Stomach (tissue), 9 donors: Measurements from ENCODE around the gene TPX2. TPM values are rescaled to one million over a fixed set of nuclear protein-coding genes. Genes with fewer than 3 reads are reported as not detected.
"Not testable (repeated sequence)": the region's sequence is repeated elsewhere in the genome, so short reads cannot be mapped to it uniquely, and the experiment has no call there.

Experiments used
- DNase-seq, 2 donors: peaks; one replicate each; pipeline versions ENCODE4 v3.0.0 to v3.0.0-alpha.2; 2013 to 2019
- H3K27ac ChIP-seq, 5 donors: fragments of 200-600 bp in 4 of 5; sonication (generic) in 4 of 5; one replicate each; pipeline ENCODE4 v1.5.1; 2013 to 2019; ENCODE audit warnings: mild to moderate bottlenecking in 1 of 5, moderate library complexity in 1 of 5
- H3K27me3 ChIP-seq, 3 donors: fragments of 200-600 bp; sonication (generic); one replicate each; pipeline ENCODE4 v1.5.1; 2017 to 2019; ENCODE audit warnings: mixed run types in 1 of 3
- H3K36me3 ChIP-seq, 4 donors: fragments of 200-600 bp; sonication (generic); 1 replicate in 3 of 4; 2 replicates in 1 of 4; pipeline ENCODE4 v1.5.1; 2016 to 2019
- H3K4me1 ChIP-seq, 4 donors: fragments of 200-600 bp; sonication (generic); one replicate each; pipeline ENCODE4 v1.5.1; 2016 to 2019
- H3K4me3 ChIP-seq, 4 donors: fragments of 200-600 bp; sonication (generic) in 3 of 4; one replicate each; pipeline ENCODE4 v1.5.1; 2016 to 2019; ENCODE audit warnings: mild to moderate bottlenecking in 1 of 4
- H3K9me3 ChIP-seq, 4 donors: fragments of 200-600 bp; sonication (generic); one replicate each; pipeline ENCODE4 v1.5.1; 2016 to 2019
- CTCF ChIP-seq, 7 experiments: fragments of 450-650 bp in 4 of 7; fragments of 200-600 bp in 3 of 7; sonication (generic) in 3 of 7; IDR thresholded peaks; one replicate each; pipeline ENCODE4 v1.5.1; 2016 to 2019; ENCODE audit warnings: antibody characterized with exemption in 7 of 7, control low read depth in 2 of 7, mild to moderate bottlenecking in 1 of 7
- EP300 ChIP-seq: sonication (generic); formaldehyde crosslinking; IDR thresholded peaks from one replicate; pipeline ENCODE4 v1.6.1; 2017; ENCODE audit warnings: antibody characterized with exemption
- POLR2A ChIP-seq, 4 donors: fragments of 450-650 bp; IDR thresholded peaks; one replicate each; pipeline ENCODE4 v1.6.1; 2016; ENCODE audit warnings: antibody characterized with exemption in 4 of 4, control low read depth in 2 of 4, mild to moderate bottlenecking in 1 of 4, moderate library complexity in 1 of 4
- POLR2AphosphoS5 ChIP-seq, 3 donors: sonication (generic); formaldehyde crosslinking; IDR thresholded peaks; one replicate each; pipeline ENCODE4 v1.6.1; 2016; ENCODE audit warnings: antibody characterized with exemption in 3 of 3
- WGBS, 5 donors: extraction: QIAGEN DNeasy Blood & Tissue Kit in 3 of 5; methylation state at CpG; one replicate each; pipeline versions ENCODE4 v1.1.5 to v1.1.7; 2013 to 2018; 5-methylcytosine and 5-hydroxymethylcytosine counted together
- intact Hi-C: fragments of 100-400 bp; cut with DNase I; formaldehyde crosslinking; loops from one replicate; pipeline ENCODE4 v1.15.1; 2023; ENCODE audit warnings: low total_unique reads
- polyA plus RNA-seq, 3 donors: library from polyadenylated mRNA; stranded (reverse); fragments of 200-250 nt; gene quantifications; one replicate each; pipeline ENCODE4 v1.2.3, GENCODE V29; 2013
- total RNA-seq, 5 donors: library from RNA; depleted of rRNA; stranded (reverse); fragments of >200 nt; gene quantifications; one replicate each; pipeline versions ENCODE4 v1.1.0 to v1.2.3, GENCODE V29; 2014 to 2016
- donor health status: healthy with polysubstance abuse.
- donor health status: Bipolar disorder and iron deficiency.
- donor health status: healthy.

TPX2 gene
- total and polyA plus RNA-seq, 8 donors = 1.7 to 11.4 (median 6.7) TPM

GRCh38 chr20:31827059-31827458 is 88.0 kb downstream of the TPX2 start:
- no peak for TF ChIP-seq POLR2AphosphoS5 (IDR thresholded peaks at IDR 0.05)
- no peak for TF ChIP-seq CTCF (IDR thresholded peaks at IDR 0.05)
- TF ChIP-seq EP300 = no peak
- TF ChIP-seq POLR2A (IDR thresholded peaks at IDR 0.05) = no peak

DNA sequence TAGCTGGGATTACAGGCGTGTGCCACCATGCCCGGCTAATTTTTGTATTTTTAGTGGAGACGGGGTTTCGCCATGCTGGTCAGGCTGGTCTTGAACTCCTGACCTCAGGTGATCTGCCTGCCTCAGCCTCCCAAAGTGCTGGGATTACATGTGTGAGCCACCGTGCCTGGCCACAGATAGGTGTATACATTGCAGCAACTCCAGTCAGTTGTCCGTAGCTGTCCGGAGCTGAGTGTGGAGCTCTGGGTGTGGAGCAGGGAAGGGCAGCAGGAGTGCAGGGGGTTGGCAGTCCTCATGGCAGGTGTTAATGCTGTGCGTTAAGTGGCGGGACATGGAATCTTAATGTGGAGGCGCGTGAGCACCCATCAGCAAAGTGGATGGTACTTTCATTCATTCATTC is 88.9 kb downstream of the TPX2 start:
- H3K27ac ChIP-seq, H3K36me3 ChIP-seq, DNase-seq, H3K4me3 ChIP-seq, H3K4me1 ChIP-seq, H3K9me3 ChIP-seq: not testable (repeated sequence)
- WGBS, 5 donors = 89 to 96% (median 92%) methylated on average over 10 to 11 of the region's 11 CpGs
- H3K27me3 ChIP-seq = peaks cover 0 to 13% (median 0%) of the 10 kb centered on the region in 3 donors
- intact Hi-C loops = loop anchor here (10.0 kb wide), 2 partner anchors 197 to 257 kb away; no protein-coding TSS in a partner anchor

More at GRCh38 chr20:31827059-31827458, 88.0 kb downstream of the TPX2 start:
- DNase-seq = no peak
- Histone ChIP-seq H3K27me3 (peaks cover 0 to 13% (median 0%) of the 10 kb centered on the region in 3 donors), H3K36me3 (no peaks in the 10 kb centered on the region), H3K9me3 (no peaks in the 10 kb centered on the region), H3K27ac (no peak overlapping the region), H3K4me1 (peaks cover 0 to 11% (median 10%) of the 10 kb centered on the region in 4 donors), H3K4me3 (no peak overlapping the region)
- 62 to 86% (median 75%) methylated on average over 2 of the region's 2 CpGs for WGBS, 5 donors
- intact Hi-C loops = loop anchor here (10.0 kb wide), 2 partner anchors 198 to 258 kb away; no protein-coding TSS in a partner anchor

DNA sequence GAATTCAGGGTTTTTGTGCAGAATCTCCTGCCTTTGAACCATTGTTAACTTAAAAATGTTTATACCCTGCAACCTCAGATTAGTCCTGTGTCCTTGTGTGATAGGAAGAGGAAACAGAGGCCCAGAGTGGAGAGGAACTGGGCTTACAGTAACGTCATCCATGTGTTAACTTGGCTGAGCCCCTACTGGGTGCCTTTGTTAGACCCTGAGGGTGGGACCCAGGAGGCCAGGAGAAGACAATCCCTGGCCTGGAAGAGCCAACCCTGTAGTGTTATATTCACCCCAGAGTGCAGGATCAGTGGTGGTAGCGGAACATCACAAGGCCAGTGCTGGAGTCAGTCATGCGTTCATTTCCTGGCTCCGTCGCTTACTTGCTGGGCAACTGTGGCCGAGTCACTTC is 90.6 kb downstream of the TPX2 start:
- peaks cover 0 to 10% (median 0%) of the 10 kb centered on the region in 4 donors for H3K4me1 ChIP-seq
- DNase-seq = no peak
- intact Hi-C loops = loop anchor here (10.0 kb wide), 2 partner anchors 195 to 255 kb away; no protein-coding TSS in a partner anchor
- H3K27ac ChIP-seq = no peak overlapping the region
- H3K27me3 ChIP-seq = peaks cover 0 to 20% (median 0%) of the 10 kb centered on the region in 3 donors
- no peaks in the 10 kb centered on the region for H3K9me3 ChIP-seq
- WGBS, 5 donors = 81 to 89% (median 84%) methylated on average over 6 of the region's 6 CpGs
- H3K4me3 ChIP-seq = no peak overlapping the region
- H3K36me3 ChIP-seq = no peaks in the 10 kb centered on the region
- TF ChIP-seq EP300 (no peak), POLR2A (IDR thresholded peaks at IDR 0.05) (no peak), POLR2AphosphoS5 (IDR thresholded peaks at IDR 0.05) (no peak), CTCF (IDR thresholded peaks at IDR 0.05) (no peak)

DNA sequence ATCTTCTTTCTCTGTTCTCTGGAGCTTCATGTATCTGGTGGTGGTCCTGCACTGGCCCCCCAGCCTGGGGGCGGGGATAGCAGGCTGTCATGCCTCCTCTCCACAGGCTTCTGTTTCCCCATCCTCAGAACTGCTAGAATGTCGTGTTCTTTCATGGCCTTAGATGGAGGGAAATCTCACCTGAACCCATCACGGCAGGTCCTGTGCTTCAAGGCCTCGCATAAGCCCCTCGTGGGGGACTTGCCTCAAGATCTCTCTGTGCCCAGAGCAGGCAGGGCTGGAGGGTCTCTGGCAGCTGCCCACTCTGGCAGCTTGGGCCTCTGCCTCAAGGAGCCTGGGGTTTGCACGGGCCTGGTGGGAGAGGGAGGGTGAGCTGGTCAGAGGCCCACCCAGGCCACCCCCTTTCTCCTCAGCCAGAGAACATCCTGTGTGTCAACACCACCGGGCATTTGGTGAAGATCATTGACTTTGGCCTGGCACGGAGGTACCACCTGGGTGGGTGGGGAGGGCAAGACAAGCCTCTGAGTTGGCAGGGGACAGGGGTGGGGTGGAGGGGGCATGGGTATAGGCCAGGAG is 91.4 kb downstream of the TPX2 start:
- H3K9me3 ChIP-seq = no peaks in the 10 kb centered on the region
- no peak overlapping the region for H3K27ac ChIP-seq
- no peak overlapping the region for H3K4me3 ChIP-seq
- TF ChIP-seq CTCF (IDR thresholded peaks at IDR 0.05) (no peak), POLR2AphosphoS5 (IDR thresholded peaks at IDR 0.05) (no peak), POLR2A (IDR thresholded peaks at IDR 0.05) (no peak), EP300 (no peak)
- intact Hi-C loops = no loop called here
- peaks cover 0 to 20% (median 0%) of the 10 kb centered on the region in 3 donors for H3K27me3 ChIP-seq
- no peaks in the 10 kb centered on the region for H3K36me3 ChIP-seq
- no peak for DNase-seq
- H3K4me1 ChIP-seq = peaks cover 0 to 12% (median 0%) of the 10 kb centered on the region in 4 donors
- 78 to 94% (median 85%) methylated on average over 6 to 8 of the region's 8 CpGs for WGBS, 5 donors

DNA sequence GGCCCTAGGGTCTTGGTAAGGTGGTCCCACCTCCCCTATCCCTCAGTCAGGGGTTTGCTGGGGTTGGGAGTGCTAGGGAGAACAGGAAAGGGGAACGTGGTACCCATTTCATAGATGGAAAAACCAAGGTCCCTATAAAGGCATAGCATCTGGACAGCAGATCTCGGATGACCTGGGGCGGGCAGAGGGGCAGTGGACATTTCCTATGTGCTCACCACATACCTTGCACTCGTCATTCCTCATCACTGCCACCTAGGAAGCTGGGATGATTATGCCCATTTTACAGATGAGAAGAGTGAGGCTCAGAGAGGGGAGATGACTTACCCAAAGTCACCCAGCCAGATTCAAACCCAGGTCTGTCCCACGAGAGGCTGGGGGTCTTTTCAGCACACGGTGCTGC is 92.1 kb downstream of the TPX2 start:
- 76 to 90% (median 86%) methylated on average over 6 of the region's 6 CpGs for WGBS, 5 donors
- no peak overlapping the region for H3K27ac ChIP-seq
- peaks cover 5 to 19% (median 7%) of the 10 kb centered on the region in 4 donors for H3K4me1 ChIP-seq
- intact Hi-C loops = no loop called here
- H3K27me3 ChIP-seq = peaks cover 0 to 20% (median 0%) of the 10 kb centered on the region in 3 donors
- H3K36me3 ChIP-seq = no peaks in the 10 kb centered on the region
- no peak for TF ChIP-seq EP300
- no peak for TF ChIP-seq POLR2A (IDR thresholded peaks at IDR 0.05)
- TF ChIP-seq POLR2AphosphoS5 (IDR thresholded peaks at IDR 0.05) = no peak
- no peak for TF ChIP-seq CTCF (IDR thresholded peaks at IDR 0.05)
- no peak overlapping the region for H3K4me3 ChIP-seq
- no peak for DNase-seq
- H3K9me3 ChIP-seq = no peaks in the 10 kb centered on the region
